ENCODE results near the gene PSMA2. TPM values are rescaled to one million over a fixed set of nuclear protein-coding genes. Genes with fewer than 3 reads are reported as not detected.

PSMA2 gene
- total RNA-seq, 4 donors from 2014 or later, result 36.3 to 105 (median 73.2) TPM

- Histone ChIP-seq H3K36me3 (no peaks in the 10 kb centered on the region), H3K4me1 (no peaks in the 10 kb centered on the region), H3K27me3 (no peaks in the 10 kb centered on the region), H3K9me3 (no peaks in the 10 kb centered on the region), H3K4me3 (no peak overlapping the region), H3K27ac (no peak overlapping the region)
- no peak for TF ChIP-seq POLR2AphosphoS5 (IDR thresholded peaks at IDR 0.05)
- WGBS, 2 donors (ENCODE audit: low coverage in 1 of 2), result 64 to 75% methylated on average over 3 of the region's 4 CpGs
- no peak for ATAC-seq
Observed at GRCh38 chr7:42952328-42952727, 20.4 kb upstream of the PSMA2 start.

- 61 to 65% methylated on average over 3 of the region's 3 CpGs for whole genome bisulfite sequencing, 2 donors (ENCODE audit: low coverage in 1 of 2)
- Histone ChIP-seq H3K27ac (no peak overlapping the region), H3K36me3 (no peaks in the 10 kb centered on the region), H3K4me3 (no peak overlapping the region), H3K4me1 (no peaks in the 10 kb centered on the region), H3K27me3 (no peaks in the 10 kb centered on the region), H3K9me3 (no peaks in the 10 kb centered on the region)
- ATAC-seq, result no peak
- TF ChIP-seq POLR2A (IDR thresholded peaks at IDR 0.05), result no peak
- TF ChIP-seq EP300 (IDR thresholded peaks at IDR 0.05), result no peak
- TF ChIP-seq POLR2AphosphoS5 (IDR thresholded peaks at IDR 0.05), result no peak
- no peak for TF ChIP-seq CTCF (IDR thresholded peaks at IDR 0.05)
Observed at GRCh38 chr7:42950417-42950816, 18.4 kb upstream of the PSMA2 start.

- no peak overlapping the region for H3K4me3 ChIP-seq
- H3K9me3 ChIP-seq, result no peaks in the 10 kb centered on the region
- H3K27me3 ChIP-seq, result no peaks in the 10 kb centered on the region
- ATAC-seq, result no peak
- H3K4me1 ChIP-seq, result no peaks in the 10 kb centered on the region
- H3K36me3 ChIP-seq, result no peaks in the 10 kb centered on the region
- 46 to 50% methylated on average over 1 to 2 of the region's 2 CpGs for WGBS, 2 donors (ENCODE audit: low coverage in 1 of 2)
- H3K27ac ChIP-seq, result no peak overlapping the region
- TF ChIP-seq POLR2A (IDR thresholded peaks at IDR 0.05), result no peak
Observed at GRCh38 chr7:42947521-42947920, 15.5 kb upstream of the PSMA2 start.

GRCh38 chr7:42946627-42946950, 14.6 kb upstream of the PSMA2 start:
- H3K9me3 ChIP-seq, result no peaks in the 10 kb centered on the region
- no peak for ATAC-seq
- H3K36me3 ChIP-seq, result no peaks in the 10 kb centered on the region
- no peaks in the 10 kb centered on the region for H3K4me1 ChIP-seq
- TF ChIP-seq POLR2A (IDR thresholded peaks at IDR 0.05), result no peak
- TF ChIP-seq POLR2AphosphoS5 (IDR thresholded peaks at IDR 0.05), result no peak
- no peak for TF ChIP-seq CTCF (IDR thresholded peaks at IDR 0.05)
- TF ChIP-seq EP300 (IDR thresholded peaks at IDR 0.05), result no peak
- 90 to 92% methylated on average over 2 of the region's 2 CpGs for WGBS, 2 donors (ENCODE audit: low coverage in 1 of 2)
- H3K27me3 ChIP-seq, result no peaks in the 10 kb centered on the region
- no peak overlapping the region for H3K4me3 ChIP-seq
- no peak overlapping the region for H3K27ac ChIP-seq

GRCh38 chr7:42945821-42946626, 14.1 kb upstream of the PSMA2 start:
- WGBS, 2 donors (ENCODE audit: low coverage in 1 of 2), result 38 to 42% methylated on average over 3 of the region's 4 CpGs
- no peaks in the 10 kb centered on the region for H3K36me3 ChIP-seq
- no peaks in the 10 kb centered on the region for H3K4me1 ChIP-seq
- H3K27ac ChIP-seq, result no peak overlapping the region
- no peaks in the 10 kb centered on the region for H3K9me3 ChIP-seq
- H3K27me3 ChIP-seq, result no peaks in the 10 kb centered on the region
- H3K4me3 ChIP-seq, result peak overlapping the region in 1 of 2 donors; percentile 3
- TF ChIP-seq POLR2AphosphoS5 (IDR thresholded peaks at IDR 0.05) (no peak), EP300 (IDR thresholded peaks at IDR 0.05) (no peak), CTCF (IDR thresholded peaks at IDR 0.05) (no peak), POLR2A (IDR thresholded peaks at IDR 0.05) (no peak)
- ATAC-seq, result no peak
